OCI-LY7 (cell line): ENCODE results near the gene CCDC78.

Experiments
- EZH2phosphoT487 ChIP-seq: fragments of 200-600 bp; sonication (generic); IDR thresholded peaks from 2 replicates; pipeline ENCODE4 v1.6.1; 2018; ENCODE audit warnings: low read depth, borderline replicate concordance, mild to moderate bottlenecking, mixed run types, antibody characterized with exemption, low read length, moderate library complexity, mixed read lengths
- TF ChIP-seq, protein P1 (sequence below): fragments of 200-600 bp; sonication (generic); conservative IDR thresholded peaks from 2 replicates; pipeline ENCODE4 v1.5.1; 2014; ENCODE audit warnings: mild to moderate bottlenecking, antibody characterized with exemption, low read length, moderate library complexity, mixed read lengths

DNA sequence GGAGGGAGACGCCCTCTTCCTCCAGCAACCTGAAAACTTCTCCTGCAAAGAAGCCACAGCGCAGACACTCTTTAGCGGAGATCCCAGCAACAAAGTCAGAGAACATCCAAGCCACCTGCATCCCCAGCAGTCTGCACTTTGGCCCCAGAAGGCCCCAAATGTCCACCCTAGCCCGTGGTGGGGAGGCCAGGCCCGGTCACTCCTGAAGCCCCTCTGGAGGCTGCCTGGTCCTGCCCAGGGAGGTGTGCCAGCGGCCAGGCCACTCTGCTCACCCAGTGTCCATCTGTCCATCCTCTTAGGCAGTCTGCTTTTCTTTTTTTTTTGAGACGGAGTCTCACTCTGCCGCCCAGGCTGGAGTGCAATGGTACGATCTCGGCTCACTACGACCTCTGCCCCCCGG is 6.1 kb upstream of the CCDC78 start:
- TF ChIP-seq, protein P1, sequence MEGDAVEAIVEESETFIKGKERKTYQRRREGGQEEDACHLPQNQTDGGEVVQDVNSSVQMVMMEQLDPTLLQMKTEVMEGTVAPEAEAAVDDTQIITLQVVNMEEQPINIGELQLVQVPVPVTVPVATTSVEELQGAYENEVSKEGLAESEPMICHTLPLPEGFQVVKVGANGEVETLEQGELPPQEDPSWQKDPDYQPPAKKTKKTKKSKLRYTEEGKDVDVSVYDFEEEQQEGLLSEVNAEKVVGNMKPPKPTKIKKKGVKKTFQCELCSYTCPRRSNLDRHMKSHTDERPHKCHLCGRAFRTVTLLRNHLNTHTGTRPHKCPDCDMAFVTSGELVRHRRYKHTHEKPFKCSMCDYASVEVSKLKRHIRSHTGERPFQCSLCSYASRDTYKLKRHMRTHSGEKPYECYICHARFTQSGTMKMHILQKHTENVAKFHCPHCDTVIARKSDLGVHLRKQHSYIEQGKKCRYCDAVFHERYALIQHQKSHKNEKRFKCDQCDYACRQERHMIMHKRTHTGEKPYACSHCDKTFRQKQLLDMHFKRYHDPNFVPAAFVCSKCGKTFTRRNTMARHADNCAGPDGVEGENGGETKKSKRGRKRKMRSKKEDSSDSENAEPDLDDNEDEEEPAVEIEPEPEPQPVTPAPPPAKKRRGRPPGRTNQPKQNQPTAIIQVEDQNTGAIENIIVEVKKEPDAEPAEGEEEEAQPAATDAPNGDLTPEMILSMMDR, result no peak
- no peak for TF ChIP-seq EZH2phosphoT487
